PFSK-1 (cell line): Measurements from ENCODE around the gene EMC7.

ENCODE experiments used
- FOXP2 ChIP-seq: optimal IDR thresholded peaks from 2 replicates; pipeline ENCODE3; 2011; ENCODE audit warnings: borderline replicate concordance, control low read depth, inconsistent platforms; ENCODE audit not compliant: insufficient read depth; ENCODE audit errors: extremely low read length, extremely low read depth
- POLR2AphosphoS5 ChIP-seq: IDR thresholded peaks from 2 replicates; pipeline ENCODE4 v1.6.1; 2012; ENCODE audit warnings: low read depth, mild to moderate bottlenecking, control low read depth, low read length, moderate library complexity
- TF ChIP-seq, protein P1 (sequence below), 2 experiments: IDR thresholded peaks; 2 replicates each; pipeline versions ENCODE4 v1.6.1 to v1.8.0; 2011 to 2012; ENCODE audit warnings: low read depth in 2 of 2, low read length in 2 of 2, control low read depth in 1 of 2, inconsistent platforms in 1 of 2, mild to moderate bottlenecking in 1 of 2, moderate library complexity in 1 of 2; ENCODE audit not compliant: insufficient read depth in 1 of 2

DNA sequence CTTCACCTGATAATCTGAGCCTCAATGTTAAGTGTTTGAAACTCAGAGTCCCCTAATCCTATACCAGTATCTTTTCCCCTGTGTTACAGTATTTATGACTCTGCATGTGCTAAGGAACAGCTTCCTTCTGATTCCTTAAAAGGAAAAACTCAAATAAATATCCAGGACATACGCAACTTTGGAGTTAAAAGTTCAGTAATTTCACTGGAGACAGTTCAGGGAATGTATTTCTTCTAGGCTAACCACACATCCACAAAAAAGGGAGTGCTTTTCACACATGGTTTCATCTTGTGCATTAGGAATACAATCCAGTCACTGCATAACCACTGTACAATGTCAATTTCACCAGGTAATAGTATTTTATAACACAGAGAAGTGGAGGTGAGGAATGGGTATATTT, 31.2 kb upstream of the EMC7 start:
- TF ChIP-seq, protein P1, sequence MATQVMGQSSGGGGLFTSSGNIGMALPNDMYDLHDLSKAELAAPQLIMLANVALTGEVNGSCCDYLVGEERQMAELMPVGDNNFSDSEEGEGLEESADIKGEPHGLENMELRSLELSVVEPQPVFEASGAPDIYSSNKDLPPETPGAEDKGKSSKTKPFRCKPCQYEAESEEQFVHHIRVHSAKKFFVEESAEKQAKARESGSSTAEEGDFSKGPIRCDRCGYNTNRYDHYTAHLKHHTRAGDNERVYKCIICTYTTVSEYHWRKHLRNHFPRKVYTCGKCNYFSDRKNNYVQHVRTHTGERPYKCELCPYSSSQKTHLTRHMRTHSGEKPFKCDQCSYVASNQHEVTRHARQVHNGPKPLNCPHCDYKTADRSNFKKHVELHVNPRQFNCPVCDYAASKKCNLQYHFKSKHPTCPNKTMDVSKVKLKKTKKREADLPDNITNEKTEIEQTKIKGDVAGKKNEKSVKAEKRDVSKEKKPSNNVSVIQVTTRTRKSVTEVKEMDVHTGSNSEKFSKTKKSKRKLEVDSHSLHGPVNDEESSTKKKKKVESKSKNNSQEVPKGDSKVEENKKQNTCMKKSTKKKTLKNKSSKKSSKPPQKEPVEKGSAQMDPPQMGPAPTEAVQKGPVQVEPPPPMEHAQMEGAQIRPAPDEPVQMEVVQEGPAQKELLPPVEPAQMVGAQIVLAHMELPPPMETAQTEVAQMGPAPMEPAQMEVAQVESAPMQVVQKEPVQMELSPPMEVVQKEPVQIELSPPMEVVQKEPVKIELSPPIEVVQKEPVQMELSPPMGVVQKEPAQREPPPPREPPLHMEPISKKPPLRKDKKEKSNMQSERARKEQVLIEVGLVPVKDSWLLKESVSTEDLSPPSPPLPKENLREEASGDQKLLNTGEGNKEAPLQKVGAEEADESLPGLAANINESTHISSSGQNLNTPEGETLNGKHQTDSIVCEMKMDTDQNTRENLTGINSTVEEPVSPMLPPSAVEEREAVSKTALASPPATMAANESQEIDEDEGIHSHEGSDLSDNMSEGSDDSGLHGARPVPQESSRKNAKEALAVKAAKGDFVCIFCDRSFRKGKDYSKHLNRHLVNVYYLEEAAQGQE (IDR thresholded peaks at IDR 0.05; ENCODE audit: insufficient read depth in 1 of 2, low read depth in 2 of 2, low read length in 2 of 2), result no peak
- TF ChIP-seq POLR2AphosphoS5 (no peak), FOXP2 (no peak)
